ENCODE measurements around the gene DCP1A.
"Not testable (repeated sequence)": the region's sequence is repeated elsewhere in the genome, so short reads cannot be mapped to it uniquely, and the experiment has no call there.

- TF ChIP-seq CTCF (IDR thresholded peaks at IDR 0.05; ENCODE audit: insufficient read depth, low read length); REST (IDR thresholded peaks at IDR 0.05; ENCODE audit: insufficient replicate concordance, low read depth); POLR2AphosphoS5 (IDR thresholded peaks at IDR 0.05; ENCODE audit: low read depth); GABPA (IDR thresholded peaks at IDR 0.05; ENCODE audit: low read depth): not testable (repeated sequence)
Measured at GRCh38 chr3:53327986-53328385, 19.4 kb downstream of the DCP1A start.
